HG02885 (cell line): ENCODE data around the gene MZT2B.
"Not testable (repeated sequence)": the region's sequence is repeated elsewhere in the genome, so short reads cannot be mapped to it uniquely, and the experiment has no call there.

ENCODE experiments used
- ATAC-seq: cut with Tn5 transposase; IDR thresholded peaks from one replicate; pipeline ENCODE4 v1.9.1; 2021; ENCODE audit warnings: mild to moderate bottlenecking; ENCODE audit not compliant: unreplicated experiment, poor library complexity

MZT2B gene

DNA sequence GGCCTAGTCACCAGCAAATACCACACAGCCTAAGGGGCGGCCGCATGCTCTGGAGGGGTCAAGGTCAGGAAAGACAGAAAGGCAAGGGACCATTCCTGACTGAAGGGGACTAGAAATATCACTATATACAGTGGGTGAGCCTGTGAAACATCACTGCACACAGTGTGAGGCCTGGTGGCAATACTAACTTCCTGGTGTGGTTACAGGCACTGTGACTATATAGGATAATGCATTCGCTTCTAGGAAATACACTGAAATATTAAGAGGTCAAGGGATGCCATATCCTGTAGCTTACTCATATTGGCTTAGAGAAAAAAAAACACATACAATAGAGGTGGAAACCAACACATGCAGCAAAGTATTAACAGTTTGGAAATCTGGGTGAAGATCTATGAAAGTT, 12.9 kb upstream of the MZT2B start:
- ATAC-seq, result not testable (repeated sequence)

GRCh38 chr2:130169896-130170295, 12.2 kb upstream of the MZT2B start:
- no peak for ATAC-seq

GRCh38 chr2:130174866-130175265, 7.2 kb upstream of the MZT2B start:
- peak; percentile 89 for ATAC-seq

DNA sequence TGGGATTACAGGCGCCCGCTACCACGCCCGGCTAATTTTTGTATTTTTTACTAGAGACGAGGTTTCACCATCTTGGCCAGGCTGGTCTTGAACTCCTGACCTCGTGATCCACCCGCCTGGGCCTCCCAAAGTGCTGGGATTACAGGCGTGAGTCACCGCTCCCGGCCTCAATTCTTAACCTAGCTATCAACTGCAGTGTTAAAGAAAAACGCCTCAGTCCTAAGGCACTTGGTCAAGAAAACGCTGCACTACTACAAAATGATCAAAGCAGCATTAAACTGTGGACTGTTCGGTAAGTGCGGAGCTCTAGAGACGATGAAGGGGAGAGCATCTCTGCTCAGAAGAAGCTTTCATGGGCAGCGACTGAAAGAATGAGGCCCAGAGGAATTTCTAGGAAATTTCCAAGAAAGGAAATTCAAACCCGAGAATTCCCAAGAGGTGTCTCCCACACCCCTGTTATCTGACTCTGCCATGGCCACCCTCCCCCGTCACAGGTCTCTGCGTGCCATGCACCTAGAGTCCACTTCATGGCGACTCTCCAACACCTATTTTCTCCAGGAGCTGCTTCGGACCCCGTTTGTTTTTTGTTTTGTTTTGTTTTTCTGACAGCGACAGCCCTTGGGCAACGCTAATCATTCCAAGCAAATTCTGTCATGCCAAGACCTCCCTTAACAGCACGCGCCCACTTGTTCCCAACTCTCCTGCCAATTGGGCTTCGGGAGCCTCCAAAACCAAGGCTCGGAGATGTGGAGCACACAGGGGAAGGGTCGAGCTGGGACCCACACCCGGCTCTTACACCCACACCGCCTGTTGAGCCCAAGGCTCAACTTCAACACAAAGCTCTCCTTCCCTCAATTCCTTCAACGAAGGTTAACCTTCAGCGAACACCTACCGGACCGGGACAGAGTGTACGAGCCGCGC, 1.4 kb upstream of the MZT2B start:
- not testable (repeated sequence) for ATAC-seq

GRCh38 chr2:130181325-130181879, 660 bp upstream of the MZT2B start, which contains the start of gene SMPD4:
Gene SMPD4, minus strand, starts transcription at chr2:130181602. Its CDS starts 5,010 bp downstream, at chr2:130176592.
- ATAC-seq, result peak; percentile 63

DNA sequence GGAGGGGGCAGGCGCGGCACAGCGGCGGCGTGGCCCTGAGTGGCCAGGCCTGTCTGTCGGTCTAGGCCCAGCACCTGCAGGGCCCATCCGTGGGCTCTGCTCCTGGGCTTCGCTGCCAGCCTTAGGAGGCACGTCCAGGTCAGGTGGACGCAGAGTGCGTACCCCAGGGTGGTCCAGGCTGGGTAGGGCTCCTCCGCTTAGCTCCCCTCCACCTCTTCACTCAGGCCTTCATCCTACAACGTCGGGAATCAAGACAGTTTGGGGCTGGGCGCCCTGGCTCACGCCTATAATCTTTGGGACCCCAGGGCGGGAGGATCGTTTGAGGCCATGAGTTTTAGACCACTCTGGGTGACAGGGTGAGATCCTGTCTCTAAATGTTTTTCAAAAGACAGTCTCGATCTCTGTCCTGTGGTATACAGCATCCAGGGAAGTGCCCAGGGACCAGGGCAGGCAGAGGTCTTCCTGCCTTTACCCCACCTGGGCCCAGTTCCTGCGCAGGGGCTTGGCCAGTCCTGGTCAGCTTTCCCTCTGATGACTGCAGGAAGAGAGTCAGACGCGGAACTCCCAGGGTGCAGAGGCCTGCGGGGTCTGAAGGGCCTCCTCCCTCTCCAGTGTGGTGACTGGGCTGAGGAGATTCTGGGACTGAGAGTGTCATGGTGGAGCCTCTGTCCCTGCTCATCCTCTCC, 907 bp downstream of the MZT2B start:
- ATAC-seq, result peak; percentile 20

GRCh38 chr2:130183512-130184373, 1.7 kb downstream of the MZT2B start:
- ATAC-seq, result no peak

- ATAC-seq, result no peak
Observed at GRCh38 chr2:130185436-130185835, 3.4 kb downstream of the MZT2B start.

GRCh38 chr2:130185896-130186295, 3.8 kb downstream of the MZT2B start:
- no peak for ATAC-seq

GRCh38 chr2:130186391-130186790, 4.3 kb downstream of the MZT2B start:
- no peak for ATAC-seq

DNA sequence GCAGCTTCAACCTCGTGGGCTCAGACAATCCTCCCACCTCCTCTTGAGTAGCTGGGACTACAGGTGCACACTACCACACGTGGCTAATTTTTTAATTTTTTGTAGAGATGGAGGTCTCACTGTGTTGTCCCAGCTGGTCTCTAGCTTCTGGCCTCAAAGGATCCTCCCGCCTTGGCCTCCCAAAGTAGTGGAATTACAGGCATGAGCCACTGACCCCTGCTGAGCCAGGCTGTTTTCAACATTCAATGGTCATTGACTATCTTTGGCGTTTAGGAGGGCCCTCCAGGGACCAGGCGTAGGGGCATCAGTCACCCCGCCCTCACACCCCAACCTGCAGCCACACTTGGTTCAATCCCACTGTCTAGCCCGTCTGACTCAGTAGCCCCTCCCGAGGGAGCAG, 5.2 kb downstream of the MZT2B start:
- no peak for ATAC-seq

DNA sequence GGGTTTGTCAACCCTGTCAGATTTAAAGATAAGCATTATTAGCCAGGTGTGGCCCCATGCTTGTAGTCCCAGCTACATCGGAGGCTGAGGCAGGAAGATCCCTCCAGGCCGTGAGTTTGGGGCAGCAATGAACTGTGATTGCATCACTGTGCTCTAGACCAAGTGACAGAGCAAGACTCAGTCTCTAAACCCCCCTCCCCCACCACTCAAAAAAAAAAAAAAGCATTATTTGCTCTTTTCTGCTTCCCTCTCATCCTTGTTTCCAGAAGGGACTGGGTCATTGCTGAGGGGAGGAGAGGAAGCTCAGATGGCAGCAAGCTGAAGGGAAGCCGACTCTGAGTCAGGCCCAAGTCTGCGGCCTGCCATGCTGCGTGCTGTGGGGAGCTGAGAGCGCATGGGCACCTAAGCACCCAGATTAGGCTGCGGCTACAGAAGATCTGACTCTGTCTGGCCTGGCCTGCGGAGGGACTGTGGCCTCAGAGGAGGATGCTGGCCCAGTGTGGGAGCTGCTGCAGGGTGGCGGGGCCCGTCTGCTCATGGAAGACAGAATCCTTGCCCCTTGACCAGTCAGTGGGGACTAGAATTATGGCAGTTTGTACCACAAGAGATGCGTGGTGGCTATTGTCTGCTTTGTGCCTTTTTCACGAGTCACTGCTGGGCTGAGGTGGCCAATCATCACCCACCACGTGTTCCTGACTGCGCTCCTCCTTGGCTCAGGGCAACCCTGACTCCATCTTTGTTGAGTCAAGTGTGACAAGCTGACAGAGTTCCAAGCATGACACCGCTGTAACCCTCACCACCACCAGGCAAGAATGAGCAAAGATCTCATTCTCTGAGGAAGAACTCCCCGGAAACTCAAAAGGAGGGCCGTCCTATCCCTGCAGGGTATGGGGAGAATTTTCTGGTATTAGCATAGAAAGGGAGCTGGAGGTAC, 6.1 kb downstream of the MZT2B start:
- ATAC-seq, result not testable (repeated sequence)

DNA sequence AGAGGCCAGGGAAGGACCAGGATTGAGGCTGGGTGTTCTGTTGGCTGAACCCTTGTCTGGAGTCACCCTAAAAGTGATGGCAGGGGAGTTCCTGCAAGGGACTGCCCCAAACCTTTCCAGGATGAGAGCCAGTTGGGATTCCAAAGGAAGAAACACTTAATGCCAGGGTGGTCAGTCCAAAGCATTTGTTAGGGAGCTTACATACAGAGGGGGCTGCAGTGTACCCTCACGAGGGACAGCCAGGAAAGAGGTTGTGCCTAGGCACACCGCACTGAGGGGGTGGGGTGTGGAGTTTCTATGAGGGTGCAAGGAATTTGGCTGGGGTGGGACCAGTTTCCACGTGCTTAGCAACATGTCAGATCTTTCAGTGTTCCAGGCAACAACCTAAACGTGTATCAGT, 6.9 kb downstream of the MZT2B start:
- not testable (repeated sequence) for ATAC-seq

- no peak for ATAC-seq
Observed at GRCh38 chr2:130190237-130190636, 8.2 kb downstream of the MZT2B start.

- not testable (repeated sequence) for ATAC-seq
Observed at GRCh38 chr2:130191319-130191718, 9.3 kb downstream of the MZT2B start.

GRCh38 chr2:130192451-130192850, 10.4 kb downstream of the MZT2B start:
- not testable (repeated sequence) for ATAC-seq

- not testable (repeated sequence) for ATAC-seq
Observed at GRCh38 chr2:130193824-130194223, 11.8 kb downstream of the MZT2B start.

- not testable (repeated sequence) for ATAC-seq
Observed at GRCh38 chr2:130195089-130195635, 13.1 kb downstream of the MZT2B start.

DNA sequence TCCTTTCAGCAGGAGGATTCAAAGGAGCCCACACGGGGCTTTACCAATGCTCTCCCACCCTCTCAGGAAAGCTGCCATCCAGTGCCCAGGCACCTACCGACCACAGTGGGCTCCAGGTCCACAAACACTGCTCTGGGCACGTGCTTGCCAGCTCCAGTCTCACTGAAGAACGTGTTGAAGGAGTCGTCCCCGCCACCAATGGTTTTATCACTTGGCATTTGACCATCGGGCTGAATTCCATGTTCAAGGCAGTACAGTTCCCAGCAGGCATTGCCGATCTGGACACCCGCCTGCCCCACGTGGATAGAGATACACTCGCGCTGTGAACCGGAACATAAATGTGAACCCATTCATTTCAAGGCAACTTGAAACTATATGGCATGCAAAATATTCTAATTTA, 14.0 kb downstream of the MZT2B start:
- not testable (repeated sequence) for ATAC-seq
